GM21367 (cell line): ENCODE measurements around the gene TARBP2.
A peak's percentile ranks its signal among the peaks of the same experiment; 100 is the strongest.
"Not testable (repeated sequence)": the region's sequence is repeated elsewhere in the genome, so short reads cannot be mapped to it uniquely, and the experiment has no call there.

ENCODE experiments used
- ATAC-seq: cut with Tn5 transposase; IDR thresholded peaks from one replicate; pipeline ENCODE4 v1.9.1; 2021; ENCODE audit not compliant: unreplicated experiment

TARBP2 gene

GRCh38 chr12:53510181-53510812, 9.2 kb downstream of the TARBP2 start:
- no peak for ATAC-seq

DNA sequence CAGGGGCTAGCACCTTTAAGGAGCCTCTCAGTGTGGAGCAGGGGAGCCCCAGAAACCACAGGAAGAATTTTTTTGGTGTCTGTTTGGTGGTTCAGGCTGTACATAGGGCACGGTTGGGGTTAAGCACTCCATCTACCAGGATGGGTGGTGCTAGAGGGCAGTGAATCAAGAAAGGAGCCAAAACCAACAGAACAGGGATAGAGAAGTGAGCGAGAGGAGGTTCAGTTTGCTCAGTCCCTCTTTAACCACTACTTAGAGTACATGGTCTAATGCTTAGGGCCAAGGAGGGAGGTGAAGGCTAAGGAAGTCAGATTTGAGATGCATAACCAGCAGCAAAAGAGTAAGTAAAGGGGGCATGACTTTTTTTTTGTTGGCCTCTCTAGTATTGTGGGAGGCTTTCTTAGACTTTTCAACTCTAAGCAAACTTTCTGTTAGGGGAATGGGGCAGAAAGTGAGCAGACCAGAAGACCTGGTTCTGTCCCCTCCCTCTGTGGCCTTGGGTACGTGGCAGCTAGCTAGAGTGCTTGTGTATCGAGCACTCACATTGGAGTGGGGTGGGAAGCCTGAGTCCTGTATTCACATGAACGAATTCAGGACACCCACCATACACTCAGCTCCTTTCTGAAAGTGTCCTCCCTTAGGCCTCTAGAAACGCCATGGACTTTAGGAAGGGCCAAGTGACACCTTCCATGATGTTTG, 12.8 kb downstream of the TARBP2 start:
- ATAC-seq, result no peak

GRCh38 chr12:53514628-53515290, 13.7 kb downstream of the TARBP2 start:
- ATAC-seq, result no peak

GRCh38 chr12:53515291-53515680, 14.2 kb downstream of the TARBP2 start:
- ATAC-seq, result no peak

- ATAC-seq, result no peak
Measured at GRCh38 chr12:53516758-53517455, 15.8 kb downstream of the TARBP2 start.

DNA sequence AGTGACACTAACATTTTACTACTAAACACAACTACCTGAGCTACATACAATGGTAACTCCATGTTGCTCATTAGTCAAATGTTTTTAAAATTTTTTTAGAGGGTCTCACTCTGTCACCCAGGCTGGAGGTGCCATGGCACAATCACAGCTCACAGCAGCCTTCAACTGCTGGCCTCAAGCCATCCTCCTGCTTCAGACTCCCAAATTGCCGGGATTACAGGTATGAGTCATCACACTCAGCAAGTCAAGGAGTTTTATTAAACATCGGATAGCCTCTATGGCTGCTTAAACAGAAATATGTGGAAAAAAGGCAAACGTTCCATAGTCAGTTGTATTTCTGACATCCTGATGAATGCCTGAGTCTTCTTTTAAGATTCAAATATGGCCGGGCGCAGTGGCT, 17.3 kb downstream of the TARBP2 start:
- no peak for ATAC-seq

DNA sequence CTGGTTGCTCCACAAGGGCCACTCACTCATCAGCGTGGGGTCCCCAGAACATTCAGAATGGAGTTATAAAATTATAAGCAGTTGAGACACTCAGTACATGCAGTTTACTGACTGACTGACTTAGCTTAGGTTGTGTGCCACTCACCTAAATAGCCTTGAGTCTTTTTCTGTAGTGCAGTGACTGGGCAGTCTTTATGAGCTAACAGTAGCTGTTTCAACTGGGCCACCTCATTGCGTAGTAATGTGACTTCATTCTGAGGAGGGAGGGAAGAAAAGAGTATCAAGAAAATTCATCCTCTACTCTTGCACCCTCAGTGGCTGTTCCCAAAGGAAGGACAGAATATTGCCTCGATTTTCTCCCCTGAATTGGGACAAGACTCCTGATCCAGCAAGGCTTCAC, 22.0 kb downstream of the TARBP2 start:
- ATAC-seq, result no peak

DNA sequence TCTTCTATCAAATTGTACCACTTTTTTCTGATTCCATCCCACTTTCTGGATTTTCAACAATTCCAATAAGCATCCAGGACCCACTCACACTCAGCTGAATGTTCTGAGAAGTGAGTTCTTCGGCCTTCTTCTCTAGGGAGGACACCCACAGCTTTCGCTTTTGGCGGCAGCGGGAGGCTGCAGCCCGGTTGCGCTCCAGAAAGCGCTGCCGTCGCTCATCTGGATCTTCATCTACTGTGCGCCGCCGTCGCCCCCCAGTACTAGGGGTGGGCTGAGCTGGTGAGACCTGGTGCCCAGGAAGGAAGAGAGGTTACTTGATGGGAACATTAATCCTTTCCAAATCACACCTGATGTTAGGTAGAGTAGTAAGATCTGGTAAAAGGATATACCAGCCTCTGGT, 23.4 kb downstream of the TARBP2 start:
- ATAC-seq, result no peak

DNA sequence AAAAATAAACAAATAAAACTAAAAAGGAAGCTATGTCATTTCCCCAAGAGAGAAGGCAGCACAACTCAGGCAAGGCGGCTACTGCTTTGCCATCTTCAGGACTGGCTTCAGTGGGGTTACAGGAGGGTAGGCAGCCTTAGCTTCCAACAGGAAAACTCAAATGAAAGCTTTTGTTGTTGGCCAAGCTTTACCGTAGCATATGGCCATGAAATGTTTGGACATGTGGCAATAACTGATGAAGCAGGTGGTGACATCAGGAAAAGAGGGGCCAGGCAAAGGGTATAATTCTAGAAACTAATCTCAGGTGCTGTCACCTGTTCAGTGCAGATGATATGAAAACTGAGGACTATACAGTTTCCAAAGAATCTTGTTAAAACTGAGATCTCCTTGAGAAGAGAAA, 29.0 kb downstream of the TARBP2 start:
- ATAC-seq, result no peak

GRCh38 chr12:53530920-53531319, 29.8 kb downstream of the TARBP2 start:
- no peak for ATAC-seq

DNA sequence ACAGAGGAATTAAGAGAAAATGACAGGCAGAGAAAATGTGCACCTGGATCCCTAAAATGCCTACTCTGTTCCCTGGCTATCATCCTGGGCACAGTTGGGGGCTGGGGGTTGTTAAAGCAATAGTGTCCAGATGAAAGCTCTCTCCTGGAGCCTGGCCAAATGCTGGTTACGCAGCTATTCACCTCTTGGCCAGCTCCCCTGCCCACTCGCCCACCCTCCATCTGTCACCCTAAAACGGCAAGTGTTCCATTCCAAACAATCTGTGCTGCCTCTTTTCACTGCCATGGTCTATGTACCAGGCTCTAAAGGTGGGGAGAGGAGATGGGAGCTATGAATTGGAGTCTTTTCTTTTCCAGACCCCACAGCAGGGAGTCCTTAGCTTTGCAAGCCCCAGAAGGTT, 30.9 kb downstream of the TARBP2 start:
- no peak for ATAC-seq

DNA sequence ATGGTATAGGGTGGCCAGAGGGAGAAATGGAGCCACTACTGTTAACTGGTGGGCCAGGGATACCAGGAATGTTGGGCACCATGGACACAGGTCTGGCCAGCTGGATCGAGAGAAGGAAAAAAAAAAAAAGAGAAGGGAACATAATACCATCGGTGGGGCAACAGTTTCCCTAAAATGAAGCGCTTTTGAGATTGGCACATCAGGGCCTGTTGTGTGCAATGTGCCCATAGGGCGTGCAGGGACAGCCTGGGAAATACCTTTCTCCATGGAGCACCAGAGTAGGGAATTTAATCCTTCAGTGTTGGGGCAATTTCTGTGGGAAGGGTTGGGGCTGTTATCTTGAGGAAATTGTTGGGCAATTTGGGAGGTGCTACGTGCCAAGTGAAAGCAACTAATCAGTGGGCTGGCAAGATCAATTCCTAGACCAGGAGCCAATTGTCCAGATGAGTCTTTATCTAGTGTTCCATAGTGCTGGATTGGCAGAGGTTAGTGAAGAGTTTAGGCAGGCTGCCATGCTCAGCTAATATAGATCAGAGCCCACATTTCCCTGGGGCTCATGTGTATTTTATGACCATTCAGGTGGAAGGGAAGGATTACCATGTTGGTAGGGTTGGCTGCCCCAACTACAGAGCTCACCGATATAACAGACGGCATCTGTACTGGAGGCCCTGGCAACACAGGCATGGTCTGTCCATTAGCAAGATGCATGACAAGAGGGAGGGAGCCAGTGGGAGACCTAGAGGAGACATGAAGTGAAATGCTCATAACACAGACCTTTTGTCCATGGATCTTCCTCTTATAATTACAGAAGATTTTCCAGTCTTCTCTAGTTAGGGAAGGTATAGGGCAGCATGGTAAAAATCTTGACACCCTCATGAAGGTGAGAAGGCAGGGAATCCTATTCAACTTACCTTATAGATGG, 31.7 kb downstream of the TARBP2 start:
- no peak for ATAC-seq

GRCh38 chr12:53533471-53533870, 32.4 kb downstream of the TARBP2 start:
- ATAC-seq, result no peak

DNA sequence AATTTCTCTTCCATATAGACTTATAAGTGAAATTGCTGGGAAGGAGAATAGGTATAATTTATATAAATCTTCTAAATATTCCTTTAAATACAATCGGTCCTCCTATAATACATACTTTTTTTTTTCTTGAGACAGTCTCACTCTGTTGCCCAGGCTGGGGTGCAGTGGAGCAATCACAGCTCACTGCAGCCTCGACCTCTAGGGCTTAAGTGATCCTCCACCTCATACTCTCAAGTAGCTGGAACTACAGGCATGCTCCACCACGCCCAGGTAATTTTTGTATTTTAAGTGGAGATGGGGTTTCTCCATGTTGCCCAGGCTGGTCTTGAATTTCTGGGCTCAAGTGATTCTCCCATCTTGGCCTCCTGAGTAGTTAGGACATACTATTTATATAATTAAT, 35.9 kb downstream of the TARBP2 start:
- no peak for ATAC-seq

GRCh38 chr12:53538209-53538689, 37.2 kb downstream of the TARBP2 start:
- no peak for ATAC-seq

- ATAC-seq, result no peak
Measured at GRCh38 chr12:53539526-53539925, 38.4 kb downstream of the TARBP2 start.

DNA sequence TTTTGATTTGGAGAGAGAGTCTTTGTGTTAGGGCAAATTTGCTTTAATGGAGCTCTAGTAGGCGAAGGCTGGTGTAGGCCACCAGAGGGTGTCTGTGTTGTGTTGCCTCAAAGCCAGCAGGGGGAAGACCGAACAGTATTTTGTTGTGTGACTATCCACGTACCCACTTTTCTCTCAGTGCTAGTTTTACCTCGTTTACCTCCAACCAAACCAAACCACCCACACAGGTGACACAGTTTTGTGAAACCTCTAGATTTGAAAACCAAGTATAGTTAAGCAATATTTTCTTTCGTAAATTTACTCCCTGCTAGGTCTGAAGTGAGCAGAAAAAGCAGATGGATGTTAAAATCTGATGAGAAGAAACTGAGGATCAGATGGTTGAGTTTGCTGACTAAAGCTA, 42.5 kb downstream of the TARBP2 start:
- ATAC-seq, result peak; percentile 79

DNA sequence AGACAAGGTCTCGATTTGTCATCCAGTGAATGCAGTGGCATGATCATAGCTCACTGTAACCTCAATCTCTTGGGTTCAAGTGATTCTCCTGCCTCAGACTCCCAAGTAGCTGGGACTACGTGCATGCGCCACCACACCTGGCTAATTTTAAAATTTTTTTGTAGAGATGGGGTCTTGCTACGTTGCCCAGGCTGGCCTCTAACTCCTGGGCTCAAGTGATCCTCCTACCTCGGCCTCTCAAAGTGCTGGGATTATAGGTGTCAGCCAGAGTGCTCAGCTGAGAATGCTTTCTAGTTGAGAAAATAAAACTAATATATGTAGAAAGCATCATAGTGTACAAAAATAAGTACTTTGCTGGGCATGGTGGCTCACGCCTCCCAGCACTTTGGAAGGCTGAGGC, 47.3 kb downstream of the TARBP2 start:
- not testable (repeated sequence) for ATAC-seq

GRCh38 chr12:53550131-53550530, 49.0 kb downstream of the TARBP2 start:
- ATAC-seq, result not testable (repeated sequence)

DNA sequence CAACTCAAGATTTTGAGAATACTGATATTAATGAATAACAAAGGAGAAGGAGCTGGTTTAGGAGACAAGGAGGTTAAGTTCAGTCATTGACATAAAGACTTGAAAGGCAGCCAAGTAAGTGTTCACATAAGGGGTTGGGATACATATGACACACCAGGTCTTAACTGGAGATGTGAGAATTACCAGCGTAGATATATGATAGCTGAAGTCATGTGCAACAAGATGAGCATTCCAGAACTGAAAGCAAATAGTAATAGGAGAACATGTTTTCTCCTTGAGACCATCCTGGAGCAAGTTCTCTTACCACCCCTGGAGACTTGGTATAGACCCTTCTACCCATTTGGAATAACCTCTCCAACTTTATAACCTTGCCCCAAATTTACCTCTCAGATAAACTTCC, 49.5 kb downstream of the TARBP2 start:
- no peak for ATAC-seq

DNA sequence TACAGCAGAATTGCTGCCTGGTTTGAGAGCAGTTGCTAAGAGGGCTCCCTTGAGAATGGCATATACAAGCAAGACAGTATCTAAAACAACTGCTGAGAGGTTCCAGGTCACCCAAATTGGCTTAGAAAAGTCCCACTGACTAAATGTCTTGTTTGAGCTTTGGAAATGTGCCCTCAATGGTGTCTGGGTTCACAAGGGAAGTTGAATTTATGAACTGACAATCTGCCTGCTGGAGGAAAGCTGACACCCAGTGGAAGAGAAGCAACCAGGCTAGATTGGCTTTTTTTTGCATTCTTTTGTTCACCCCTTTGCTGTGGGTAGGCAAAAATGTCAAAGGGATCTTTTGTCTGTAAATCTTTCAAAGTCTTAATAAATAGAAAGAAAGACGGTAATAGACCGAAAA, 50.8 kb downstream of the TARBP2 start:
- ATAC-seq, result no peak
